ENCODE data around the gene NEK4.
"Not testable (repeated sequence)": the region's sequence is repeated elsewhere in the genome, so short reads cannot be mapped to it uniquely, and the experiment has no call there.

The NEK4 gene

DNA sequence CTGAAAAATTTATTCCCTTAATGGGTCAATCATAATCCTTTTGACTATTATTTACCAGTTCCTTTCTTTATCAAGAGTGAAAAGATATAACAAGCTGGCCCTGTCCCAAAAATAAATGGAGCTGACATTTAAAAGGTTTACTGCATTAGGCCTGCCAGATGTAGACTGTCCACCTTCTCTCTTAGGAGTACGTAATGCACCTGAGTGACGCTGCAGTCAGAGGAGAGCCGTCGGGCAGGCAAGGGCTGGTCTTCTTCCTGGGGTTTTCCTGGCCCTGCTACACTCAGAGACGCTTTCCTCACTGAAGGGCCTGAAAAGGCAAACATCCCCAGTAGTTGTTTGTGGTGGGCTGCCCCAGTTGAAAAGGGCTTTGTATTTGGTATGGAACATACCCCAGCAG lies 27.6 kb downstream of the NEK4 start:
- no peak overlapping the region for H3K4me3 Mint-ChIP-seq
- TF ChIP-seq, protein P1, sequence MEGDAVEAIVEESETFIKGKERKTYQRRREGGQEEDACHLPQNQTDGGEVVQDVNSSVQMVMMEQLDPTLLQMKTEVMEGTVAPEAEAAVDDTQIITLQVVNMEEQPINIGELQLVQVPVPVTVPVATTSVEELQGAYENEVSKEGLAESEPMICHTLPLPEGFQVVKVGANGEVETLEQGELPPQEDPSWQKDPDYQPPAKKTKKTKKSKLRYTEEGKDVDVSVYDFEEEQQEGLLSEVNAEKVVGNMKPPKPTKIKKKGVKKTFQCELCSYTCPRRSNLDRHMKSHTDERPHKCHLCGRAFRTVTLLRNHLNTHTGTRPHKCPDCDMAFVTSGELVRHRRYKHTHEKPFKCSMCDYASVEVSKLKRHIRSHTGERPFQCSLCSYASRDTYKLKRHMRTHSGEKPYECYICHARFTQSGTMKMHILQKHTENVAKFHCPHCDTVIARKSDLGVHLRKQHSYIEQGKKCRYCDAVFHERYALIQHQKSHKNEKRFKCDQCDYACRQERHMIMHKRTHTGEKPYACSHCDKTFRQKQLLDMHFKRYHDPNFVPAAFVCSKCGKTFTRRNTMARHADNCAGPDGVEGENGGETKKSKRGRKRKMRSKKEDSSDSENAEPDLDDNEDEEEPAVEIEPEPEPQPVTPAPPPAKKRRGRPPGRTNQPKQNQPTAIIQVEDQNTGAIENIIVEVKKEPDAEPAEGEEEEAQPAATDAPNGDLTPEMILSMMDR (IDR thresholded peaks at IDR 0.05; ENCODE audit: unreplicated experiment in 3 of 3) = no peak
- H3K9me3 Mint-ChIP-seq = no peaks in the 10 kb centered on the region
- H3K4me1 Mint-ChIP-seq = no peaks in the 10 kb centered on the region
- H3K27me3 Mint-ChIP-seq (ENCODE audit: low read depth) = no peaks in the 10 kb centered on the region
- peaks cover 76% of the 10 kb centered on the region for H3K36me3 Mint-ChIP-seq (ENCODE audit: low read depth)
- no peak overlapping the region for H3K27ac Mint-ChIP-seq

DNA sequence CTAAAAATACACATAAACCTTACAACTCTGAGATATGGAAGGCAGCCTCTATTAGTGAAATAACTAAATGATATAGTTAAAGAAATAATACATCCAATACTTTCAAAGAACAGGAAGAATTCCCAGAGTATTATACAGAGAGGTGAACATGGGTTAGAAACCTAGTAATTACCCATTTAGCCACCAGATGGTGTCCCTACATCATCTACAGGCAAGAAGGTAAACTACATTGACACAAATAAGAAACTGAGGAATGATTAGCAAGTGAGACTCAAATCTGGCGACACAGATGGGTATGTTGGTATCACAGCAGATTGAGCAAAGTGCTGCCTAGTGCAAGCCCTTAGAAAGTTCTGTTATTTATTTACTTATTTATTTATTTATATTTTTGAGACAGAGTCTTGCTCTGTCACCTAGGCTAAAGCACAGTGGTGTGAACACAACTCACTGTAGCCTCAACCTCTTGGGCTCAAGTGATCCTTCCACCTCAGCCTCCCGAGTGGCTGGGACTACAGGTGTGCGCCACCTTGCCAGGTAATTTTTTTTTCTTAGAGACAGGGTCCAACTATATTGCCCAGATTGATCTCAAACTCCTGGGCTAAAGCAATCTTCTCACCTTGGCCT lies 28.2 kb downstream of the NEK4 start:
- H3K4me1 Mint-ChIP-seq = no peaks in the 10 kb centered on the region
- no peaks in the 10 kb centered on the region for H3K27me3 Mint-ChIP-seq (ENCODE audit: low read depth)
- no peaks in the 10 kb centered on the region for H3K9me3 Mint-ChIP-seq
- H3K27ac Mint-ChIP-seq = no peak overlapping the region
- TF ChIP-seq, protein P1 (IDR thresholded peaks at IDR 0.05; ENCODE audit: unreplicated experiment in 3 of 3) = peak in 2 of 3 experiments; percentile 52 to 63
- no peak overlapping the region for H3K4me3 Mint-ChIP-seq
- H3K36me3 Mint-ChIP-seq (ENCODE audit: low read depth) = peaks cover 78% of the 10 kb centered on the region

DNA sequence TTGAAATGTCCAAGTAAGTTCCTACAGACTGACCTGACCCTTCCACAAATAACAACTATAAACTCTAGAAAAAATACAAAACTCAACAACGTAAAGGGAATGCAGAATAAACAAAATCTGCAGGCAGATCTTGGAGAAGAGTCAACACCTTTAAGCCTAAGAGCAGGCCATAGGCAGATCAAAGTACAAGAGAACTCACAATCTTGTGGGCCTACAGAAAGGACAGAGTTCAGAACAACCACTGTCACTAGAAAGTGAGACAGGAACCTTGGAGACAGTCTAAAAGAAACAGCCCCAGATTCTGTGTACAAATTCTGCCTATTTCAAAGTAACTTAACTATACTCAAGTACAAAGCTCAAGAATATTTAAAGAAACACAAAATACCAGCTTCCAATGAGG lies 31.0 kb downstream of the NEK4 start:
- H3K27me3 Mint-ChIP-seq (ENCODE audit: low read depth) = no peaks in the 10 kb centered on the region
- H3K4me3 Mint-ChIP-seq = no peak overlapping the region
- H3K4me1 Mint-ChIP-seq = no peaks in the 10 kb centered on the region
- peak overlapping the region in 1 of 3 experiments; percentile 25 for H3K27ac Mint-ChIP-seq
- H3K9me3 Mint-ChIP-seq = no peaks in the 10 kb centered on the region
- H3K36me3 Mint-ChIP-seq (ENCODE audit: low read depth) = peaks cover 82% of the 10 kb centered on the region
- TF ChIP-seq, protein P1 (IDR thresholded peaks at IDR 0.05; ENCODE audit: unreplicated experiment in 3 of 3) = no peak

DNA sequence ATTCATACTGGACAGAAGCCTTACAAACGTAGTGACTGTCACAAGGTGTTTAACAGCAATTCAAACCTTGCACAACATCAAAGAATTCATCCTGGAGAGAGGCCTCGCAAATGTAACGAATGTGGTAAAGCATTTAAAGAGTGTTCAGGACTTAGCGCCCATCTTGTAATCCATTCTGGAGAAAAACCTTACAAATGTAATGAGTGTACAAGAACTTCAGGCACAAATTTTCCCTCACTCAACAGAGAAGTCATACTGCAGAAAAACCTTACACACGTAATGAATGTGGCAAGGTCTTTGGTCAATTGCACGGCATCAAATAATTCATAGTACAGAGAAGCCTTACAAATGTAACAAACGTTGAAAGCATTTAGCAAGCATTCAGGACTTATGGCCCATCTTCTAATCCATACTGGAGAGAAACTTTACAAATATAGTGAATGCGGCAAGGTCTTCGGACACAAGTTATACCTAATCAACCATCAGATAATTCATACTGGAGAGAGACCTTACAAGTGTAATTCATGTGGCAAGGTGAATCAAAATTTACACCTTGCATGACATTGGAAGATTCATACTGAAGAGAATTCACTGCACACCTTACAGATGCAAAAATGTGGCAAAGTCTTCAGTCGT lies 37.4 kb downstream of the NEK4 start:
- H3K36me3 Mint-ChIP-seq (ENCODE audit: low read depth) = peaks cover 93% of the 10 kb centered on the region
- TF ChIP-seq, protein P1 (IDR thresholded peaks at IDR 0.05; ENCODE audit: unreplicated experiment in 3 of 3) = no peak

DNA sequence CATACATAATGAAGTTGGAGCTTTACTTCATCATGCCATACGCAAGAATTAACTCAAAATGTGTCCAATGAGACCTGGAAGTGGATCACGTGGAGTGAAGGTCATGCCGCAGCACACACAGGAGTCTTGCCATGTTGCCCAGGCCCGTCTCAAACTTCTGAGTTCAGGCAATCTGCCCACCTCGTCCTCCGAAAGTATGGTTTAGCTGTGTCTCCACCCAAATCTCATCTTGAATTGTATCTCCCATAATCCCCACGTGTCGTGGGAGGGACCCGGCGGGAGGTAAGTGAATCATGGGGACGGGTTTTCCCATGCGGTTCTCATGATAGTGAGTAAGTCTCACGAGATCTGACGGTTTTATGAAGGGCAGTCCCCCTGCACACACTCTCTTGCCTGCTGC lies 39.1 kb downstream of the NEK4 start:
- Mint-ChIP-seq H3K36me3 (ENCODE audit: low read depth) (peaks cover 94% of the 10 kb centered on the region), H3K4me1 (no peaks in the 10 kb centered on the region), H3K27me3 (ENCODE audit: low read depth) (no peaks in the 10 kb centered on the region), H3K27ac (no peak overlapping the region), H3K4me3 (no peak overlapping the region), H3K9me3 (peaks cover 19% of the 10 kb centered on the region)
- TF ChIP-seq, protein P1 (IDR thresholded peaks at IDR 0.05; ENCODE audit: unreplicated experiment in 3 of 3) = no peak

More for the DNA sequence above, 37.4 kb downstream of the NEK4 start:
- Mint-ChIP-seq H3K4me3 (no peak overlapping the region), H3K27me3 (ENCODE audit: low read depth) (no peaks in the 10 kb centered on the region), H3K4me1 (no peaks in the 10 kb centered on the region), H3K9me3 (peaks cover 15% of the 10 kb centered on the region), H3K27ac (no peak overlapping the region)

DNA sequence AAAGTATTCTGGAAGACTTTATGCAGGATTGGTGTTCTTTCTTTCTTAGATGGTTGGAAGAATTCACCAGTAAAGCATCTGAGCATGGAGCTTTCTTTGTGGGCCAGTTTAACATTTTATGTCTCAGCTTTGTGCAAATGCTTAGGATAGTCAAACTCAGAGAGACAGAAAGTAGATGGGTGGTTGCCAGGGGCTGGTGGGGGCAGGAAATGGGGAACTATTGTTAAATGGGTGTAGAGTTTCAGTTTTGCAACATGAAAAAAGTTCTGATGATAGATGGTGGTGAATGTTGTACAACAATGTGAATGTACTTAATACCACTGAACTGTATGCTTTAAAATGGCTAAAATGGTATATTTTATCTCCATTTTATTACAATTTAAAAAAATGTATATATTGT lies 40.1 kb downstream of the NEK4 start:
- TF ChIP-seq, protein P1 (IDR thresholded peaks at IDR 0.05; ENCODE audit: unreplicated experiment in 3 of 3) = no peak
- peaks cover 23% of the 10 kb centered on the region for H3K9me3 Mint-ChIP-seq

DNA sequence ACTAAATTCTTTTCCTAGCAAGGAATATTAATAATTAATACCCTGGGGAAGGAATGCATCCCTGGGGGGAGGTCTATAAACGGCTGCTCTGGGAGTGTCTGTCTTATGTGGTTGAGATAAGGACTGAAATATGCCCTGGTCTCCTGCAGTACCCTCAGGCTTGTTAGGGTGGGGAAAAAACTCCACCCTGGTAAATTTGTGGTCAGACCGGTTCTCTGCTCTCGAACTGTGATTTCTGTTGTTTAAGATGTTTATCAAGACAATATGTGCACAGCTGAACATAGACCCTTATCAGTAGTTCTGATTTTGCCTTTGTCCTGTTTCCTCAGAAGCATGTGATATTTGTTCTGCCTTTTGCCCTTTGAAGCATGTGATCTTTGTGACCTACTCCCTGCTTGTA lies 42.0 kb downstream of the NEK4 start:
- Mint-ChIP-seq H3K9me3 (peaks cover 23% of the 10 kb centered on the region), H3K36me3 (ENCODE audit: low read depth) (peaks cover 85% of the 10 kb centered on the region)
- H3K4me1 Mint-ChIP-seq; H3K27me3 Mint-ChIP-seq (ENCODE audit: low read depth); H3K27ac Mint-ChIP-seq; H3K4me3 Mint-ChIP-seq: not testable (repeated sequence)

More for the DNA sequence above, 40.1 kb downstream of the NEK4 start:
- Mint-ChIP-seq H3K4me3 (no peak overlapping the region), H3K4me1 (no peaks in the 10 kb centered on the region), H3K36me3 (ENCODE audit: low read depth) (peaks cover 94% of the 10 kb centered on the region), H3K27ac (no peak overlapping the region), H3K27me3 (ENCODE audit: low read depth) (no peaks in the 10 kb centered on the region)

Measured in nephron (organoid).